GM18873 (cell line): ENCODE data around the gene RIPOR3.
"Not testable (repeated sequence)": the region's sequence is repeated elsewhere in the genome, so short reads cannot be mapped to it uniquely, and the experiment has no call there.

ENCODE experiments used
- ATAC-seq: cut with Tn5 transposase; IDR thresholded peaks from one replicate; pipeline ENCODE4 v1.9.1; 2021; ENCODE audit warnings: mild to moderate bottlenecking, moderate library complexity, moderate number of reproducible peaks; ENCODE audit not compliant: unreplicated experiment, low FRiP score

RIPOR3 gene

DNA sequence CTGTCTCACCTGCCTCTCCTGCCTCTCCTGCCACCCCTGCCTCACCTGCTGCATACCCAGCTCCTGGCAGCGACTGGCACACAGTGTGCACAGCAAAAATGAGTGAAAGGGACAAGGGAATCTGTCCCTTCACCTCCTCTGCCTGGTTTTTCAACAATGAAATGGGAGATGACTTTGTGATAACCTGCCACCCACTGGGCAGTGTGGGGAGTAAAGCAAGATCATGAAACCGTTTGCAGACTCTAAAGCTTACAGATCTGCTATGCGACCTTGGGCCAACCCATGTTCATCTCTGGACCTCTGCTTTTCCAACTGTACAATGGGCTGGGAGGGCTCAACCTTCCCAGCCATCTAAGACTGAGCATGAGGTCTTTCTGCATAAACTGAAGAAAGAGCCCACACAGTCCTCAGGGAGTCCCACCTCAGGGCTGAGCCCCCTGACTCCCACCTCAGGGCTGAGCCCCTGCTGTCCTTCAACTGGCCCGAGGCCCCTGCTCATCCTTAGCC, 81.1 kb downstream of the RIPOR3 start:
- no peak for ATAC-seq

DNA sequence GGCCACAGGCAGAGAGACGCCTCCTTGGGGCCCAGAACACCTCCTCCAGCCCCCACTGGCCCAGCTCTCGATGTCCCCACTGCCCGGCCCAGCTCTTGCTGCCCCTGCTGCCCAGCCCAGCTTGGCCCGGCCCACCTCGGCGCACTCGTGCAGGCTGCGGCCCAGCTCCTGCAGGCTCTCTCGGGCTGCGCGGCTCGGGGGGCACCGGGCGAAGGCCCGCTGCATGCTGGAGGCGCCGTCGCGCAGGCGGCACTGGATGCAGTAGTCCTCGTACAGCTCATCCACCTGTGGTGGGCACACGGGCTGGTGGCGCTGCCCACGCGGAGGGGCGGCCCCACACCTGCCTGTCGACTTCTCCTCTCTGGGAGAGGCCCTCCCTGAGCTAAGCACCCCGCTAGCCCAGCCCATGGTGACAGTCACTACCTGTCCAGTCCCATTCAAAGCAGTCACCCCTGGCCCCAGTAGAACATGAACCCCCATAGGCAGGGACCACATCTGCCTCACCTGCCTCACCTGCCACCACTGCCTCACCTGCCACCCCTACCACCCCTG, 81.8 kb downstream of the RIPOR3 start:
- ATAC-seq = no peak

- ATAC-seq = no peak
Observed at GRCh38 chr20:50608750-50609104, 82.6 kb downstream of the RIPOR3 start.

DNA sequence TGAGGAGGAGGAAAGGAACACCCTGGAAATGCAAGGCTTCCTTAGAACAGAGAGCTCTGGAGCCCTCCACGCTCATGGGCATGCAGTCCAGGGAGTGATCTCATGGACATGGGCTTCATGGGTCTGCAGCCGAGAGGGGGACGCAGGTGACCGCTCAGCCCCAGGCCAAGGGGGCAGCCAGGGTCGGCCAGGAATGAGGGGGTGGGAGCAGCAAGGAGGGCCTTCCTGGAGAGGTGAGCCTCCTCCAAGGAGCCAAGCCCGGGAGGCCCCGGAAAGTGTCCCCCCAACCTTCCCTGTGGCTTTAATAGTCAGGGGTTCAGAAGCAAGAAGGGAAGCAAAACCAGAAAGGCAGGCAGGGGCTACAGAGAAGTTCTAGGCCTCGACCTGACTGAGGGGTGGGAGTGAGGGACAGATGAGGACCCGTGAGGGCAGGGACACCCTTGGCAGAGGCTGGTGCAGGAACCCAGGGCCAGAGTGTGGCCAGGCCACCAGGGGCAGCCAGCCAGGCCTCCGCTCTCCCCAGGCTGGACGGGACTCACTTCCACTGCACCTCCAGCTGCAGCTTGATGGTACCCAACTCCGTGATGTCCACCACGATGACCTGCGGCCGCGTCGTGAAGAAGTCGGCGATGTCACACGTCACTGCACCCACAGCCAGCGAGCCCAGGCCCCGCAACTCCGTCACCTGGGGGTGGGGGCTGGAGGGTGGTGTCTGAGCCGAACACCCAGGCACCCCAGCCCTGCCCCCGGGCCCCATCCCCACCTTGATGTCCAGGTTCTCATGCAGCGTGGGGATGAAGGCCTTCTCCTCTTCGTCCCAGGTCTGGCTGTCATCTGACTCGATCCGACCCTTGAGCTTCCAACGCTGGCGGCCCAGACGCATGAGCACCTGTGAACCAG, 83.2 kb downstream of the RIPOR3 start:
- no peak for ATAC-seq

- no peak for ATAC-seq
Observed at GRCh38 chr20:50607436-50607835, 83.9 kb downstream of the RIPOR3 start.

DNA sequence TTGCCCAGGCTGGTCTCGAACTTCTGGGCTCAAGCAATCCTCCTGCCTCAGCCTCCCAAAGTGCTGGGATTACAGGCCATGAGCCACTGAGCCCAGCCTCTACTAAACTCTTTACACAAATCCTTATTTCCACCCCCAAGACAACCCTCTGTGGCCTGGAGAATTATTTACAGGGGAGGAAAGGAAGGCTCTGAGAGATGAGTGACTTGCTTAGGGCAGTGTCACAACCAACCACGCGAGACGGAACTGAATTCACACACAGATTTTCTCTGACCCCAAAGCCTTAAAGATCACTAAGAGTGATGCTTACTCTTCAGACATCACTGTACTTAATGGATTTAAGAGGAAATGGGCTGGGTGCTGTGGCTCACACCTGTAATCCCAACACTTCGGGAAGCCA, 86.2 kb downstream of the RIPOR3 start:
- no peak for ATAC-seq

- ATAC-seq = no peak
Observed at GRCh38 chr20:50604451-50604850, 86.9 kb downstream of the RIPOR3 start.

DNA sequence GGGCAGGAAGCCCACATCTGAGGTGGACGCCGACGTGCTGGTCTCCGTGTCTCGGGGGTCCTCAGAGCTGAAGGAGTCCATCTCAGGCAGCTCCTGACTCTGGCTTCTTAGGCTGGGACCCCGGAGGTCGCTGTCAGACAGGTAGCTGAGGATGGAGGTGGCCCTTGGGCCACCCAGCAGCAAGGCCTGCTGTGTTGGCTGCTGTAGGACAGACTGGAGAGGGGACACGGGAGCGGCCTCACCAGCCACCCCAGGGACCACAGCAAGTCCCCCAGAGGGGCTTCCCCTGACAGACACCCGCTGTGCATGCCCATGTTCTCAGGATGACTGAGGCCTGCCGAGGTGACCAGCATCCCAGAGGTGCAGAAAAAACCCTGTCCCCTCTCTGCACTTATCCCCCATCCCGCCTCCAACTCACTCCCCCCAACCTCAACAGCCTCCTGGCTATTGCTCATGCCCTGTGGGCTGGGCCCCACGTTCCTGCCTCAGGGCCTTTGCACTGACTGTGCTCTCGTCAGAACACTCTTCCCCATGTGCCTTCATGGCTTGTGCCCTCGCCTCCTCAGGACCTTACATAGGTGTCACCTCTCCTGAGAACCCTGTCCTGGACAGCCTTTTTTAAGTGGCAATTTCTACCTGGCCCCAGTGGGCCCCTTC, 88.8 kb downstream of the RIPOR3 start:
- no peak for ATAC-seq

- no peak for ATAC-seq
Observed at GRCh38 chr20:50601511-50602431, 89.6 kb downstream of the RIPOR3 start.

DNA sequence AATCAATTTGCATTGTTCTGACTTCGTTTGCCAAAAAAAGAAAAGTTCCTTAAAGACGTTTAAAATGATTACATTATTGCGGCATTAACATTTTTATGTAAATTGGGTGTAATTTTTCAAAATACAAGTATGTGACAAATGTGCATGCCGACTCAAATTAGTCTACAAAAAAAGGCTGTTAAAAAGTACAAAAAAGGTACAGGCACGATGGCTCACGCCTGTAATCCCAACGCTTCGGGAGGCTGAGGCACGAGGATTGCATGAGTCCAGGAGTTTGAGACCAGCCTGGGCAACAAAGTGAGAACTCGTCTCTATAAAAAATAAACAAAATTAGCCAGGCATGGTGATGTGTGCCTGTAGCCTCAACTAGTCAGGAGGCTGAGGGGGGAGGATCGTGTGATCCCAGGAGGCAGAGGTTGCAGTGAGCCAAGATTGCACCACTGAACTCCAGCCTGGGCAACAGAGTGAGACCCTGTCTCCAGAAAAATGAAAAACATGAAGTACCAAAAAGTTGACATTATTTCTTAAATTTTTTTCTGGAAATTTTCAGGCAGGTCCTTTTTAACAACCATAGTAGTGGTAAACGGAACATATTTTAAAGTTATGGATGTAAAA, 91.0 kb downstream of the RIPOR3 start:
- ATAC-seq = no peak

DNA sequence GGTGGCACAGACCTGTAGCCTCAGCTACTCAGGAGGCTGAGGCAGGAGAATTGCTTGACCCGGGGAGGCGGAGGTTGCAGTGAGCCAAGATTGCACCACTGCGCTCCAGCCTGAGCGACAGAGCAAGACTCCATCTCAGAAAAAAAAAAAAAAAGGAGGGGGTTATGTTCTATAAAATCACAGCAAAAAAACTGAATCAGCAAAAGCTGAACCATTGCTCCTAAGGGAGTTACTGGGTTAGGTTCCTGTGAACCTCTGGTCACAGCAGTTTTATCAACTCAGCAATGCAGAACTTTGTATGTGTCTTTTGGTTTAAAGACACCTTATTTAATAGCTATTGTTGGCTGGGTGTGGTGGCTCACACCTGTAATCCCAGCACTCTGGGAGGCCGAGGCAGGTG, 92.6 kb downstream of the RIPOR3 start:
- not testable (repeated sequence) for ATAC-seq

- ATAC-seq = no peak
Observed at GRCh38 chr20:50598074-50598473, 93.3 kb downstream of the RIPOR3 start.

GRCh38 chr20:50597406-50597969, 93.9 kb downstream of the RIPOR3 start:
- no peak for ATAC-seq

DNA sequence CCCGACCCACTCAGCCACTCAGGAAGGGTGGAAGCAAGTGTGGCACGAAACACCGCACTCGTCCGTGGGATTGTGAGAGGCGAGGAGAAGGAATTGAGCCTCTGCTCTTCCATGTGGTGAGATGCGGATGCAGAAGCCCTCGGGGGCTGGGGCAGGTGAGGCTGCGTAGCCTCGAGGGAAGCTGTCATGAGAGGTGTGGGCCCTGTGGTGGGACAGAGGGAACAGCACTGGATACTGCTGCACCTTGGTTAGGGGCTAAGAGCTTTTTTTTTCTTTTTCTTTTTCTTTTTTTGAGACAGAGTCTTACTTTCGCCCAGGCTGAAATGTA, 94.7 kb downstream of the RIPOR3 start:
- ATAC-seq = no peak

- no peak for ATAC-seq
Observed at GRCh38 chr20:50595988-50596693, 95.2 kb downstream of the RIPOR3 start.

GRCh38 chr20:50595433-50595895, 95.9 kb downstream of the RIPOR3 start:
- ATAC-seq = no peak

GRCh38 chr20:50594591-50595432, 96.5 kb downstream of the RIPOR3 start:
- no peak for ATAC-seq

DNA sequence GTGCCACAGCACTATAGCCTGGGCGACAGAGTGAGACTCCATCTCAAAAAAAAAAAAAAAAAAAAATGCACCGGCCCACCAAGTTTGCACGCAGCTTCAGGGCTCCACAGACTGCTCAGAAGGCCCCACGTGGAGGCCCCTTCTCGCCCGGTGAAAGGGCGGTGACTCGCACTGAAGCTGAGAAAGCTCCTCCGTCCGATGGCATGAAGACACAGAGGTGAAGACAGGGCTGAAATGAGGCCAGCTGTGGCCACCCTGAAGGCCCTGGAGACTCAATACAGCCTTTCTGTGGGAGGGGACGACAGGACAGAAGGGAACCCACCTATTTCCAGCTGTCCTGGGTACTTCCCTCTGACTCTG, 97.1 kb downstream of the RIPOR3 start:
- no peak for ATAC-seq
